Kidney epithelial cell (primary cell): ENCODE data around the gene ZFYVE19. TPM values are rescaled to one million over a fixed set of nuclear protein-coding genes. Genes with fewer than 3 reads are reported as not detected.

Experiments
- DNase-seq: peaks from one replicate; pipeline ENCODE4 v3.0.0-alpha.2; 2010; ENCODE audit warnings: low read depth
- H3K27me3 ChIP-seq: 2 replicates; pipeline ENCODE4 v1.6.0; 2011; ENCODE audit warnings: low read length; ENCODE audit not compliant: control insufficient read depth, insufficient read depth
- H3K36me3 ChIP-seq: 2 replicates; pipeline ENCODE4 v1.5.1; 2011; ENCODE audit warnings: low read length; ENCODE audit not compliant: control insufficient read depth, insufficient read depth
- H3K4me3 ChIP-seq: 2 replicates; pipeline ENCODE4 v1.5.1; 2011; ENCODE audit warnings: low read depth, mild to moderate bottlenecking, control low read depth, low read length
- total RNA-seq: library from RNA; depleted of rRNA; stranded (reverse); fragments of >200 nt; gene quantifications from 2 replicates; pipeline ENCODE4 v1.2.3, GENCODE V29; 2015
- TF ChIP-seq, protein P1 (sequence below): IDR thresholded peaks from 2 replicates; pipeline ENCODE4 v1.5.1; 2011; ENCODE audit warnings: mild to moderate bottlenecking, moderate library complexity, low read length, control low read depth, inconsistent platforms; ENCODE audit not compliant: insufficient read depth, poor library complexity, severe bottlenecking

The ZFYVE19 gene
- total RNA-seq, 1 donor from 2014 or later: 34.7 TPM

DNA sequence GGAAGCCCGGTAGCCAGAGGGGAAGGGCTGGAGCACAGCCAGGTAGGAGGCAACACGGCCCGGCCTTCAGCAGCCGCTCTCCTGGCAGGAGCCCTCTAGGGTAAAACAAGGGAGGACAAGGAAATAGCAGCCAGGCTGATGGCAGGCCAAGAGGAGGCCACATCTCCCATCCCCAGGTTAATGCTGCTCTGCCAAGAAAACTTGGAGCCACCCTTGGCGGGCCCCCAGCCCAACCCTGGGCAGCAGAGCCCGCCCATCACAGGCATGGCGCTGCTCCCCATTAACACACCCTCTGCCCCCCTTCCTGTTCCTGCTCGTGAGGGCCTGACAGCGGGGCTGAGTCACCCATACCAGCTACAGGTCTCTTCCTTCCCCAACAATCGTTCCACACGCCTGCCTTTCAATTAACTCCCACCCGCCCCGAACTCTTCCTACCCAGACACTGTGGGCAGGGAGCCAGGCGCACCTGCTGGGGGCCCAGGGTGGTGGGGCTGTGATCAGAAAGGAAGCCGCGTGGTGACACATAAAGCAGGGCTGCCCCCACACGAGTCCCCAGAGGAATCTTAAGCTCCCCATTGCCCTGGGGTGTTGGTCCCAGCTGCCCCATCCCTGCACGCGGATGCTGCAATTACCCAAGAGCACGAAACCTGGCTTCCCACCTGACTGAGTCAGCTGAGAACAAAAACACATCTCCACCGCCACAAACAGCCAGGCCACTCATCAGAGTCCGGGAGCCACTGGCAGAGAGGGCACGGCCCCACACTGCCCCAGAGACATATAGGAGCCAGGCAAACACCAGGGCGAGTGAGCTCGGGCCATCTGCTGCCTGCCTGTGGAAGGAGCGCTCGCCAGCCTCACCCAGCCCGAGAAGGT is 37.4 kb upstream of the ZFYVE19 start, which contains the start of gene C15orf62:
Gene C15orf62, plus strand, starts transcription at position 707 of the 873 bp plus-strand sequence. CDS start 516 bp downstream, outside the sequence.
- H3K27me3 ChIP-seq: no peaks in the 10 kb centered on the region
- peaks cover 1% of the 10 kb centered on the region for H3K36me3 ChIP-seq
- DNase-seq: peak; percentile 92
- peak within 1 kb of the TSS; percentile 1 for H3K4me3 ChIP-seq
- TF ChIP-seq, protein P1, sequence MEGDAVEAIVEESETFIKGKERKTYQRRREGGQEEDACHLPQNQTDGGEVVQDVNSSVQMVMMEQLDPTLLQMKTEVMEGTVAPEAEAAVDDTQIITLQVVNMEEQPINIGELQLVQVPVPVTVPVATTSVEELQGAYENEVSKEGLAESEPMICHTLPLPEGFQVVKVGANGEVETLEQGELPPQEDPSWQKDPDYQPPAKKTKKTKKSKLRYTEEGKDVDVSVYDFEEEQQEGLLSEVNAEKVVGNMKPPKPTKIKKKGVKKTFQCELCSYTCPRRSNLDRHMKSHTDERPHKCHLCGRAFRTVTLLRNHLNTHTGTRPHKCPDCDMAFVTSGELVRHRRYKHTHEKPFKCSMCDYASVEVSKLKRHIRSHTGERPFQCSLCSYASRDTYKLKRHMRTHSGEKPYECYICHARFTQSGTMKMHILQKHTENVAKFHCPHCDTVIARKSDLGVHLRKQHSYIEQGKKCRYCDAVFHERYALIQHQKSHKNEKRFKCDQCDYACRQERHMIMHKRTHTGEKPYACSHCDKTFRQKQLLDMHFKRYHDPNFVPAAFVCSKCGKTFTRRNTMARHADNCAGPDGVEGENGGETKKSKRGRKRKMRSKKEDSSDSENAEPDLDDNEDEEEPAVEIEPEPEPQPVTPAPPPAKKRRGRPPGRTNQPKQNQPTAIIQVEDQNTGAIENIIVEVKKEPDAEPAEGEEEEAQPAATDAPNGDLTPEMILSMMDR: no peak

DNA sequence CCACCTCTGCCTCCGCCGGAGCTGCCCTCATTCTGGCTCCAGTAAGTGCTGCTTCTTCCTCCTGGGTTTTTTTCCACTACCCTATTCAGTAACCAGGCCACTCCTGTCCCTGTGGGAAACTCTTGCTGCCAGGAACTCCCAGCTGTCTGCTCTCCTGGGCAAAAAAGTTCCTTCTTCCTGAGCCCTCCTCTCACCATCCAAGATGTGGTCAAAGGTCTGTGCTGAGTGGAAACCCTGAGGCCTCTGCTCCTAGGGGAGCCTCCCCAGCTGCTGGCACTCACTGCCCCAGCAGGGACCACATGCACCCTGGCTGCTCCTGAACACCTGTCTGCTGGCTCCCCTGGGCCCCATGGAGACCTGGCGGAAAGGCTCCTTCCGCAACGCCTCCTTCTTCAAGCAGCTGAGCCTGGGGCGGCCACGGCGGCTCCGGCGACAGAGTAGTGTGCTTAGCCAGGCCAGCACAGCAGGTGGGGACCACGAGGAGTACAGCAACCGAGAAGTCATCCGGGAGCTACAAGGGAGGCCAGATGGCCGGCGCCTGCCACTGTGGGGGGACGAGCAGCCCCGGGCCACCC is 36.7 kb upstream of the ZFYVE19 start:
- TF ChIP-seq, protein P1: no peak
- H3K36me3 ChIP-seq: peaks cover 3% of the 10 kb centered on the region
- peak overlapping the region; percentile 1 for H3K4me3 ChIP-seq
- no peaks in the 10 kb centered on the region for H3K27me3 ChIP-seq
- no peak for DNase-seq

DNA sequence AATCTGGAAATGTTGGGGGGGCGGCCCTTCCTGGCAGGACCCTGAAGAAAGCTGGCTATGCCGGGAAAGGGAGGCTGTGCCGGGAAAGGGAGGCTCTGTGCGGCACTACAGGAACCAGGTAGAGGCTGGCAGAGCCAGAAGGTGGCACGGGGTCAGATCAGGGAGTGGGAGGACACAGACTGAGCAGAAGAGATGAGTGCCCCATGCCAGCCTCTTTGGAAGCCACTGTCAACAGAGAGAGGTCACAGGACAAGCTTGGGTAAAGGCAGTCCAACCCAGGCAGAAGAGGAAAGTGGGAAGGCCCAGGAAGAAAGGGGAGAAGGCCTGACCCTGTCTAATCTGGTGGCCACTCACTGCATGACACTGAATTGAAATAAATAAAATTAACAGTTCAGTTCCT is 35.6 kb upstream of the ZFYVE19 start:
- Histone ChIP-seq H3K27me3 (no peaks in the 10 kb centered on the region), H3K4me3 (no peak overlapping the region), H3K36me3 (peaks cover 5% of the 10 kb centered on the region)
- TF ChIP-seq, protein P1: no peak
- no peak for DNase-seq

DNA sequence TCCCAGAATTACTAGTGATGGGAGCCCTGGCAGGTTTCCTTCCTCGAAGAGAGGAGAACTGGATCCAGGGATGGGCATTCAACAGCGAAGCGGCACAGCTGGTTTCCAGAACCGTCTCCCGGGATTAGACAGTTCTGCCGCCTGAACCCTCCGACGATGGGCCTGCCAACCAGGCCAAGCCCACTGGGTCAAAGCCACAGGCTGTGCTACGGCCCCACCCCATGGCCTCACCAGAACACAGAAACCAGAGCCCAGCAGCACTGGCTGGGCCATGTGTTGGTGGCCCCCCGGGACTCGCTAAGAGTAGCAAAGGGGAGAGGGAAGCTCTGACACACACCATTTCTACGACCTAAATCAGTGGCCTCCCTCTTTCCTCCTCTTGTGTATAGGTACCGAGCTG is 34.9 kb upstream of the ZFYVE19 start:
- no peak for DNase-seq
- Histone ChIP-seq H3K4me3 (no peak overlapping the region), H3K36me3 (peaks cover 5% of the 10 kb centered on the region), H3K27me3 (no peaks in the 10 kb centered on the region)
- TF ChIP-seq, protein P1: no peak

DNA sequence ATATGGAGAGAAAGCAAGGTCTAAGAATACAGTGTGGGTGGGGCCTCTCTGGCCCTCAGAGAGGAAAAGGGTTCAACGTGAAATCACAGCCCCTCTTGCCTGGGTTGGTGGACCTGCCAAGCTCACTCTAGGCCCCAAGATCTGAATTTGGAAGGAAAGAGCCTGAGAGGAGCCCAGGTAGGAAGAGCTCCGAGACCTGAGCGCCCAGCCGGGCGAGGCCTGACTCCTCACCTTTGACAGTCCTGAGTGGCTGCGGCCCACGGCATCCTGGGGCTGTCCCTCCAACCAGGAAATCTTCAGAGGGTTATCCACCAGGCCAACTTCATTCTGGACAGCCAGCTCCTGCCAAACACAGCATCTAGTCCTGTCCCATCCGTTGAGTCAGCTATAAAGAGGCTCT is 33.4 kb upstream of the ZFYVE19 start:
- no peaks in the 10 kb centered on the region for H3K27me3 ChIP-seq
- TF ChIP-seq, protein P1: no peak
- H3K4me3 ChIP-seq: no peak overlapping the region
- peaks cover 5% of the 10 kb centered on the region for H3K36me3 ChIP-seq
- DNase-seq: no peak
